ENCODE results near the gene ADAMTS15. TPM values are rescaled to one million over a fixed set of nuclear protein-coding genes. Genes with fewer than 3 reads are reported as not detected.

The ADAMTS15 gene
- total RNA-seq, 1 donor from 2014 or later, result 8.4 TPM

DNA sequence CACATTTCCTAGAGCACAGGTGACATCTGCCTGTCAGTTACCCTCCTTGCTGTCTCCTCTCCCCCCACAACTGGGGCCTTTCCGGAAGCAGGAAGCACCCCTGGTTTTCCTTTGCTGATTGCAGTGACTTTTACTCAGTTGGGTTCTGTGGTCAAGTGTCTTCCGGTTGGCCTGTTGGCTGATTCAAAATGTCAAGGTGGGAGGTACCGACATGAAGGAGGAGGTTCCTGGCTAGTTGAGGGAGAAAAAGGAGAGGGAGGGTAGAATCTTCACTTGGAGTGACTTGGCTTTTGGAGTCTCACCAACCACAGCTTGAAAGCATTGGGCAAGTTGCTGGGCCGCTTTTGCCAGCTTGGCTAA lies 9.3 kb upstream of the ADAMTS15 start:
- intact Hi-C loops (cut with DNase I), result no loop called here
- TF ChIP-seq, protein P1, sequence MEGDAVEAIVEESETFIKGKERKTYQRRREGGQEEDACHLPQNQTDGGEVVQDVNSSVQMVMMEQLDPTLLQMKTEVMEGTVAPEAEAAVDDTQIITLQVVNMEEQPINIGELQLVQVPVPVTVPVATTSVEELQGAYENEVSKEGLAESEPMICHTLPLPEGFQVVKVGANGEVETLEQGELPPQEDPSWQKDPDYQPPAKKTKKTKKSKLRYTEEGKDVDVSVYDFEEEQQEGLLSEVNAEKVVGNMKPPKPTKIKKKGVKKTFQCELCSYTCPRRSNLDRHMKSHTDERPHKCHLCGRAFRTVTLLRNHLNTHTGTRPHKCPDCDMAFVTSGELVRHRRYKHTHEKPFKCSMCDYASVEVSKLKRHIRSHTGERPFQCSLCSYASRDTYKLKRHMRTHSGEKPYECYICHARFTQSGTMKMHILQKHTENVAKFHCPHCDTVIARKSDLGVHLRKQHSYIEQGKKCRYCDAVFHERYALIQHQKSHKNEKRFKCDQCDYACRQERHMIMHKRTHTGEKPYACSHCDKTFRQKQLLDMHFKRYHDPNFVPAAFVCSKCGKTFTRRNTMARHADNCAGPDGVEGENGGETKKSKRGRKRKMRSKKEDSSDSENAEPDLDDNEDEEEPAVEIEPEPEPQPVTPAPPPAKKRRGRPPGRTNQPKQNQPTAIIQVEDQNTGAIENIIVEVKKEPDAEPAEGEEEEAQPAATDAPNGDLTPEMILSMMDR (IDR thresholded peaks at IDR 0.05), result no peak
- no peaks in the 10 kb centered on the region for H3K27me3 ChIP-seq (ENCODE audit: low read depth)

DNA sequence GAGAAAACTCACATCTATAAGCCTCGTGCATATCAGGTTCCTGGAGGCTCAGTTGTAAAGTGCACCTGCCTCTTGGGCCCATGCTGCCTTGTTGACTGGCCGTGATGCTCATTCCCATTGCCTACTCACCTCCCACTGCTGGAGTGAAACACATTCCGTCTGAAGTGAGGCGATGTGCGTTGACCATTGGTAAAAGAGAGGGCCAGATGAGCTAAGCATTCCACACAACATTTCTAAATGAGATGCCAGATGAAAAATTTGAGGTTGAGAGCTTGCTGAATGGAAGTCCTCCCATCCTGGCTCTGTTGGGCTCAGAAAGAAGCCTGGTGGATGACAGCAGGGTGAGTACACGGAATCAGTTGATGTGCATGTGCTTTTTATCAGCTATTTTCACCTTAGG lies 8.6 kb upstream of the ADAMTS15 start:
- intact Hi-C loops (cut with DNase I), result no loop called here
- no peaks in the 10 kb centered on the region for H3K27me3 ChIP-seq (ENCODE audit: low read depth)
- H3K4me3 ChIP-seq, result no peak overlapping the region
- ATAC-seq (no peak), DNase-seq (no peak)
- no peak overlapping the region for H3K27ac ChIP-seq
- H3K9me3 ChIP-seq, result no peaks in the 10 kb centered on the region
- TF ChIP-seq, protein P1 (IDR thresholded peaks at IDR 0.05), result no peak
- H3K4me1 ChIP-seq, result peaks cover 4% of the 10 kb centered on the region
- H3K36me3 ChIP-seq, result no peaks in the 10 kb centered on the region

More for the DNA sequence above, 9.3 kb upstream of the ADAMTS15 start:
- Histone ChIP-seq H3K27ac (no peak overlapping the region), H3K4me3 (no peak overlapping the region), H3K9me3 (no peaks in the 10 kb centered on the region), H3K36me3 (no peaks in the 10 kb centered on the region), H3K4me1 (peaks cover 4% of the 10 kb centered on the region)
- DNase-seq (no peak), ATAC-seq (no peak)

DNA sequence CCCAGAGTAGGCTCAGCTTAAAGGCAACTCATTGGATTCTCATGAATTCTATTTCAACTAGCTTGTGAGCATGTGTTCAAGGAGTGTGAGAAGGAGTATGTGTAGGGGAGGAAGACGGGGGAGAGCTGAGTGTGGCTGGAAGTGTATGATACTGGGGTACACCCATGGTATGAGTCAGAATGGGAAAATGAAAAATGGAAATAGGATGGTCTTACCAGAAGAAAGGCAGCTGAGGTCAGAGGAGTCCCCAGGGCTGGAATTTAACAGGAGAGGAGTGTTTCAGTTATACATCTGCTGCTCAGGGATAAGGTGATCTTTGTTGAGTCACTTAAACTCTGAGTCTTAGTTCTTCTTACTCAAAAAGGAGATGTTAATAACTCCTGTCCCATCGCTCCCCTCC lies 6.7 kb upstream of the ADAMTS15 start:
- intact Hi-C loops (cut with DNase I), result no loop called here
- Histone ChIP-seq H3K4me3 (no peak overlapping the region), H3K27me3 (ENCODE audit: low read depth) (no peaks in the 10 kb centered on the region), H3K9me3 (no peaks in the 10 kb centered on the region), H3K36me3 (no peaks in the 10 kb centered on the region), H3K4me1 (no peaks in the 10 kb centered on the region), H3K27ac (no peak overlapping the region)
- DNase-seq, result no peak
- no peak for ATAC-seq
- TF ChIP-seq, protein P1 (IDR thresholded peaks at IDR 0.05), result no peak

DNA sequence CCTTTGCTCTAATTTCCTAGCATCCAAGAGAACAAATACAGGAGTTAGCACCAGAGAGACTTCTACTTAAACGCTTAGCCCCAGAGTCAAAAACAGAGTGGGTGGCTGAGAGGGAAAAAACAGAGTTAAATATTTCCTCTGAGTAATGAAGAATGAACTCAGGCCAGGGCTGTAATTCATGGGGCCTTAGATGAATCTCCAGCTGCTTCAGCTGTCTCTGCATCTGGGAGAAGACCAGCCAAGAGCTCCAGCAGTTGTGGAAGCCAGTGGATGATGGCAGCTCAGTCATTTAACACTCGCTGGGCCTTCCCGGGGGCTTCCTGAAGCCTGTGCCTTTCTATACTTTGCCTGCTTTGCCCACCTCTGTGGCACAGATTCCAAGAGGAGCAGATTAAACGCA lies 5.7 kb upstream of the ADAMTS15 start:
- Histone ChIP-seq H3K27me3 (ENCODE audit: low read depth) (peaks cover under 1% of the 10 kb centered on the region), H3K9me3 (no peaks in the 10 kb centered on the region), H3K4me3 (no peak overlapping the region), H3K27ac (no peak overlapping the region), H3K36me3 (no peaks in the 10 kb centered on the region), H3K4me1 (no peaks in the 10 kb centered on the region)
- TF ChIP-seq, protein P1 (IDR thresholded peaks at IDR 0.05), result no peak
- intact Hi-C loops (cut with DNase I), result no loop called here
- no peak for DNase-seq
- no peak for ATAC-seq

DNA sequence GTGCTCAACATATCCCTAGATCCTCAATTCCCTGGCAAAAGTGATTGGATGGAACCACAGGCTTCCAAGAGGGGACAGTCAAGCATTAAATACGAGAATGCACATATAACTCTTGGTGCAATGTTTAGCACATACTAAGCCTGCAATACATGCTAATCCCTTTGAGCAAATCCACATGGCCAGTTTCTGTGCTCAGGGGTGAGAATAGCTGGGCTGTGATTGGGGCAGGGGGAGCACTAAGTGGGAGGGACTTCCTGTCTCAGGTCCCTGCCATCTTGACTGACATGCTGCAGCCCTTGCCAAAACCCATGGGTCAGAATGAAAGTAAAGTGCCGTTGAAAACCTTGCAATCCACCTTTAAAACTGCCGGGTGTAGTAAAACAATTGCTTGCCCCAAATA lies 2.7 kb upstream of the ADAMTS15 start:
- TF ChIP-seq, protein P1 (IDR thresholded peaks at IDR 0.05), result no peak
- Histone ChIP-seq H3K4me1 (peaks cover 19% of the 10 kb centered on the region), H3K4me3 (no peak overlapping the region), H3K9me3 (no peaks in the 10 kb centered on the region), H3K27ac (no peak overlapping the region), H3K36me3 (no peaks in the 10 kb centered on the region), H3K27me3 (ENCODE audit: low read depth) (peaks cover 25% of the 10 kb centered on the region)
- DNase-seq (no peak), ATAC-seq (no peak)
- intact Hi-C loops (cut with DNase I), result no loop called here

DNA sequence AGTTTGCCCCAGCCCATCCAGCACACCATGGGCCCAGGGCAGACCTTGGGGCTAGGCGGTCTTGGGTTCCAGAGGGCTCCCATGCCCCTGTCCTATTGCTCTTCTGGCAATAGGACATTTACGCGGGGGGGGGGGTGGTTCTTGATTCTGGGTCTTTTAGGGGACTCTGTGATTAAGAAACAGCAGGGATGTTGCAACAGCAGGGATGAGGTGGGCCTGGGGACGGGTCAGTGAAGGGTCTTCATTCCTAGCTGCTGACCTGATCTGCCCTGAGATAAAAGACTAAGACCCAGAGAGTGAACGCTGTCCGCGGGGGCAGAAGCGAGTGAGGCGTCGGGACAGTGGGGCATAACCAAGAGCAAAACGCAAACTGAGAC lies 418 bp upstream of the ADAMTS15 start:
- peak overlapping the region; percentile 65 for H3K4me3 ChIP-seq
- H3K27me3 ChIP-seq (ENCODE audit: low read depth), result peaks cover 25% of the 10 kb centered on the region
- DNase-seq (no peak), ATAC-seq (no peak)
- no peaks in the 10 kb centered on the region for H3K36me3 ChIP-seq
- TF ChIP-seq, protein P1 (IDR thresholded peaks at IDR 0.05), result no peak
- no peaks in the 10 kb centered on the region for H3K9me3 ChIP-seq
- H3K27ac ChIP-seq, result peak overlapping the region; percentile 74
- intact Hi-C loops (cut with DNase I), result no loop called here
- peaks cover 20% of the 10 kb centered on the region for H3K4me1 ChIP-seq
